ENCODE measurements around the gene DYNC1I1. TPM values are rescaled to one million over a fixed set of nuclear protein-coding genes. Genes with fewer than 3 reads are reported as not detected.

The DYNC1I1 gene
- total and polyA plus RNA-seq, 10 donors, result 0.21 to 7.5 (median 0.86) TPM

GRCh38 chr7:95820778-95821177 is 48.4 kb downstream of the DYNC1I1 start:
- no peak overlapping the region for H3K27ac ChIP-seq
- TF ChIP-seq POLR2A (IDR thresholded peaks at IDR 0.05) (no peak), POLR2AphosphoS5 (IDR thresholded peaks at IDR 0.05) (no peak)
- H3K4me3 ChIP-seq, result no peak overlapping the region
- no peaks in the 10 kb centered on the region for H3K9me3 ChIP-seq
- 80 to 90% (median 86%) methylated on average over 7 of the region's 7 CpGs for WGBS, 5 donors
- no peaks in the 10 kb centered on the region for H3K4me1 ChIP-seq
- no peaks in the 10 kb centered on the region for H3K36me3 ChIP-seq
- intact Hi-C loops (cut with DNase I; ENCODE audit: low total_unique reads), result no loop called here
- no peak for DNase-seq
- no peaks in the 10 kb centered on the region for H3K27me3 ChIP-seq (replicated peaks in 1 of 7)

- no peaks in the 10 kb centered on the region for H3K4me1 ChIP-seq
- intact Hi-C loops (cut with DNase I; ENCODE audit: low total_unique reads), result no loop called here
- no peak overlapping the region for H3K4me3 ChIP-seq
- no peak overlapping the region for H3K27ac ChIP-seq
- H3K36me3 ChIP-seq, result no peaks in the 10 kb centered on the region
- no peaks in the 10 kb centered on the region for H3K27me3 ChIP-seq (replicated peaks in 1 of 7)
- DNase-seq, result no peak
- no peaks in the 10 kb centered on the region for H3K9me3 ChIP-seq
- TF ChIP-seq POLR2A (IDR thresholded peaks at IDR 0.05) (no peak), POLR2AphosphoS5 (IDR thresholded peaks at IDR 0.05) (no peak), CTCF (IDR thresholded peaks at IDR 0.05 in 8 of 11, conservative IDR thresholded peaks at IDR 0.05 in 3 of 11) (no peak)
- WGBS, 5 donors, result 86 to 93% (median 89%) methylated on average over 3 of the region's 3 CpGs
Measured at GRCh38 chr7:95822717-95823116, 50.4 kb downstream of the DYNC1I1 start.

GRCh38 chr7:95824616-95825015 is 52.3 kb downstream of the DYNC1I1 start:
- Histone ChIP-seq H3K27ac (no peak overlapping the region), H3K27me3 (replicated peaks in 1 of 7) (no peaks in the 10 kb centered on the region), H3K36me3 (no peaks in the 10 kb centered on the region), H3K4me3 (no peak overlapping the region), H3K4me1 (no peaks in the 10 kb centered on the region), H3K9me3 (no peaks in the 10 kb centered on the region)
- intact Hi-C loops (cut with DNase I; ENCODE audit: low total_unique reads), result no loop called here
- DNase-seq, result no peak
- WGBS, 5 donors, result 84 to 93% (median 89%) methylated on average over 5 of the region's 5 CpGs
- TF ChIP-seq POLR2AphosphoS5 (IDR thresholded peaks at IDR 0.05), result no peak
- TF ChIP-seq POLR2A (IDR thresholded peaks at IDR 0.05), result no peak
- TF ChIP-seq CTCF (IDR thresholded peaks at IDR 0.05 in 8 of 11, conservative IDR thresholded peaks at IDR 0.05 in 3 of 11), result no peak

GRCh38 chr7:95828824-95829790 is 56.8 kb downstream of the DYNC1I1 start:
- Histone ChIP-seq H3K4me1 (no peaks in the 10 kb centered on the region), H3K4me3 (no peak overlapping the region), H3K9me3 (no peaks in the 10 kb centered on the region), H3K27ac (no peak overlapping the region), H3K27me3 (replicated peaks in 1 of 7) (no peaks in the 10 kb centered on the region), H3K36me3 (no peaks in the 10 kb centered on the region)
- TF ChIP-seq CTCF (IDR thresholded peaks at IDR 0.05 in 8 of 11, conservative IDR thresholded peaks at IDR 0.05 in 3 of 11) (no peak), POLR2AphosphoS5 (IDR thresholded peaks at IDR 0.05) (no peak), POLR2A (IDR thresholded peaks at IDR 0.05) (no peak)
- intact Hi-C loops (cut with DNase I; ENCODE audit: low total_unique reads), result no loop called here
- 61 to 68% (median 63%) methylated on average over 4 of the region's 4 CpGs for WGBS, 5 donors
- DNase-seq, result no peak
